Ascending aorta (tissue), 2 donors: ENCODE data around the gene IREB2. TPM values are rescaled to one million over a fixed set of nuclear protein-coding genes. Genes with fewer than 3 reads are reported as not detected.

Experiments used
- DNase-seq, 2 donors: peaks; one replicate each; pipeline ENCODE4 v3.0.0-alpha.2; 2019; ENCODE audit warnings: low spot score in 2 of 2
- H3K27ac ChIP-seq, 2 donors: fragments of 200-600 bp; sonication (generic); one replicate each; pipeline ENCODE4 v1.5.1; 2016 to 2017; ENCODE audit warnings: mild to moderate bottlenecking in 1 of 2
- H3K27me3 ChIP-seq: fragments of 200-600 bp; sonication (generic); one replicate; pipeline ENCODE4 v1.5.1; 2017
- H3K36me3 ChIP-seq, 2 donors: fragments of 200-600 bp; sonication (generic); one replicate each; pipeline ENCODE4 v1.5.1; 2016
- H3K4me1 ChIP-seq, 2 donors: fragments of 200-600 bp; sonication (generic); one replicate each; pipeline ENCODE4 v1.5.1; 2016 to 2017; ENCODE audit warnings: mild to moderate bottlenecking in 1 of 2
- H3K4me3 ChIP-seq, 2 donors: fragments of 200-600 bp; sonication (generic); one replicate each; pipeline ENCODE4 v1.5.1; 2016 to 2017; ENCODE audit warnings: mild to moderate bottlenecking in 1 of 2
- H3K9me3 ChIP-seq, 2 donors: fragments of 200-600 bp; sonication (generic); one replicate each; pipeline ENCODE4 v1.5.1; 2016
- CTCF ChIP-seq, 3 experiments: fragments of 200-600 bp in 2 of 3; fragments of 450-650 bp in 1 of 3; sonication (generic) in 2 of 3; IDR thresholded peaks; one replicate each; pipeline ENCODE4 v1.5.1; 2016 to 2019; ENCODE audit warnings: antibody characterized with exemption in 3 of 3, mild to moderate bottlenecking in 1 of 3, moderate library complexity in 1 of 3
- intact Hi-C: fragments of 100-400 bp; cut with DNase I; formaldehyde crosslinking; loops from one replicate; pipeline ENCODE4 v1.15.1; 2023
- total RNA-seq: library from RNA; depleted of rRNA; stranded (reverse); fragments of >200 nt; gene quantifications from one replicate; pipeline ENCODE4 v1.1.0, GENCODE V29; 2016

Gene IREB2
- total RNA-seq, 1 donor from 2014 or later: 12.7 TPM

- peaks cover 0 to 10% of the 10 kb centered on the region in 2 donors for H3K36me3 ChIP-seq
- no peak for TF ChIP-seq CTCF (IDR thresholded peaks at IDR 0.05)
- peaks cover 0 to 13% of the 10 kb centered on the region in 2 donors for H3K4me1 ChIP-seq
- H3K27ac ChIP-seq: peak overlapping the region; percentile 67 to 90
- intact Hi-C loops: loop anchor here (2.0 to 10.0 kb wide), 4 partner anchors 170 to 482 kb away; partner anchors contain the start of gene IDH3A
- no peaks in the 10 kb centered on the region for H3K27me3 ChIP-seq
- no peaks in the 10 kb centered on the region for H3K9me3 ChIP-seq
- H3K4me3 ChIP-seq: peak overlapping the region; percentile 67 to 96
- no peak for DNase-seq
Observed at GRCh38 chr15:78437107-78437761, 782 bp upstream of the IREB2 start.

GRCh38 chr15:78438619-78439285 lies 736 bp downstream of the IREB2 start:
- peaks cover 0 to 12% of the 10 kb centered on the region in 2 donors for H3K36me3 ChIP-seq
- intact Hi-C loops: loop anchor here (1.0 to 10.0 kb wide), 6 partner anchors 68 to 484 kb away; partner anchors contain the start of genes HYKK and SKIC8

GRCh38 chr15:78440375-78441373 lies 2.7 kb downstream of the IREB2 start:
- Histone ChIP-seq H3K27ac (no peak overlapping the region), H3K4me1 (peaks cover 0 to 13% of the 10 kb centered on the region in 2 donors), H3K4me3 (no peak overlapping the region), H3K27me3 (no peaks in the 10 kb centered on the region), H3K36me3 (peaks cover 0 to 21% of the 10 kb centered on the region in 2 donors), H3K9me3 (no peaks in the 10 kb centered on the region)
- no peak for DNase-seq
- no peak for TF ChIP-seq CTCF (IDR thresholded peaks at IDR 0.05)
- intact Hi-C loops: no loop called here

More at GRCh38 chr15:78438619-78439285, 736 bp downstream of the IREB2 start:
- Histone ChIP-seq H3K4me1 (peaks cover 0 to 13% of the 10 kb centered on the region in 2 donors), H3K9me3 (no peaks in the 10 kb centered on the region), H3K27ac (peak overlapping the region; percentile 90 to 97), H3K27me3 (no peaks in the 10 kb centered on the region), H3K4me3 (peak overlapping the region; percentile 67 to 96)
- DNase-seq: peak in 1 of 2 donors; percentile 69
- TF ChIP-seq CTCF (IDR thresholded peaks at IDR 0.05): peak in 1 of 3 experiments; percentile 8

- H3K4me3 ChIP-seq: no peak overlapping the region
- intact Hi-C loops: no loop called here
- no peaks in the 10 kb centered on the region for H3K27me3 ChIP-seq
- TF ChIP-seq CTCF (IDR thresholded peaks at IDR 0.05): no peak
- H3K9me3 ChIP-seq: no peaks in the 10 kb centered on the region
- peaks cover 0 to 34% of the 10 kb centered on the region in 2 donors for H3K36me3 ChIP-seq
- H3K4me1 ChIP-seq: peaks cover 0 to 9% of the 10 kb centered on the region in 2 donors
- DNase-seq: no peak
- no peak overlapping the region for H3K27ac ChIP-seq
Observed at GRCh38 chr15:78444255-78444654, 6.2 kb downstream of the IREB2 start.

- H3K4me1 ChIP-seq: peaks cover 0 to 14% of the 10 kb centered on the region in 2 donors
- no peaks in the 10 kb centered on the region for H3K27me3 ChIP-seq
- H3K4me3 ChIP-seq: no peak overlapping the region
- H3K9me3 ChIP-seq: no peaks in the 10 kb centered on the region
- no peak for DNase-seq
- no peak overlapping the region for H3K27ac ChIP-seq
- intact Hi-C loops: no loop called here
- no peak for TF ChIP-seq CTCF (IDR thresholded peaks at IDR 0.05)
- peaks cover 0 to 27% of the 10 kb centered on the region in 2 donors for H3K36me3 ChIP-seq
Observed at GRCh38 chr15:78445875-78446274, 7.9 kb downstream of the IREB2 start.
